OCI-LY3 (cell line): ENCODE data around the gene C5.

Experiments used
- CTCF ChIP-seq: fragments of 200-600, 300-600 bp; sonication (generic); IDR thresholded peaks from 2 replicates; pipeline ENCODE4 v1.5.1; 2014; ENCODE audit warnings: antibody characterized with exemption, low read length, low read depth
- EZH2phosphoT487 ChIP-seq: fragments of 200-600 bp; shearing (Covaris generic); IDR thresholded peaks from 2 replicates; pipeline ENCODE4 v1.6.1; 2018; ENCODE audit warnings: antibody characterized with exemption, mixed run types, low read depth

DNA sequence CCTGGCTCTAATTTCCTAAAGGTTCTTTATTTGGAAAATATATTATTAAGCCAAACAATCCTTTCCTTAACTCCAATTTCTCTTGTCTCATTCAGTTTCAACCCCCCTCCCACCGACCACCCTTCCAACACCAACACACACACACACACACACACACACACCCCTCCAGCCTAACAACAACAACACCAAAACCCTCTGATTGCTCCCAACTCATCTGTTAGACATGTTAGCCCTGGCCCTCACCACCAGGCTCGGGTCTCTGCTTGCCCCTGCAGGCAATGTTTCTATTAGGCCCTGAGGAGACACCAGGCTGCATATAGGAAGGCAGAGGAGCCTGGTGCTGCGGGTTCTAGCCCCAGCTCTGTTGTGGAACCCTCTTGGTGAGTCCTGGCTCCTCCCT lies 105.1 kb downstream of the C5 start:
- TF ChIP-seq CTCF (no peak), EZH2phosphoT487 (no peak)
